ENCODE measurements around the gene CKS1B. TPM values are rescaled to one million over a fixed set of nuclear protein-coding genes. Genes with fewer than 3 reads are reported as not detected.

Gene CKS1B
- total and polyA plus RNA-seq, 8 donors = 4.7 to 73.3 (median 30.6) TPM

- TF ChIP-seq POLR2A (IDR thresholded peaks at IDR 0.05) = no peak
- TF ChIP-seq CTCF (IDR thresholded peaks at IDR 0.05) = no peak
- no peak for TF ChIP-seq POLR2AphosphoS5 (IDR thresholded peaks at IDR 0.05)
- TF ChIP-seq EP300 (IDR thresholded peaks at IDR 0.05) = no peak
- Histone ChIP-seq H3K4me1 (peaks cover 48 to 63% (median 58%) of the 10 kb centered on the region in 4 donors), H3K4me3 (no peak overlapping the region), H3K27me3 (no peaks in the 10 kb centered on the region), H3K9me3 (no peaks in the 10 kb centered on the region), H3K27ac (peak overlapping the region in 2 of 5 donors; percentile 60 to 64), H3K36me3 (peaks cover 25 to 44% (median 44%) of the 10 kb centered on the region in 4 donors)
- intact Hi-C loops (cut with DNase I; ENCODE audit: low total_unique reads) = no loop called here
- DNase-seq = no peak
- WGBS, 5 donors = 63 to 81% (median 71%) methylated on average over 11 to 15 of the region's 15 CpGs
These were observed 22.4 kb upstream of the CKS1B start for GRCh38 chr1:154951901-154952657.

GRCh38 chr1:154952664-154953063 lies 21.8 kb upstream of the CKS1B start:
- DNase-seq = peak in 1 of 2 donors; percentile 57
- intact Hi-C loops (cut with DNase I; ENCODE audit: low total_unique reads) = no loop called here
- Histone ChIP-seq H3K9me3 (no peaks in the 10 kb centered on the region), H3K4me3 (no peak overlapping the region), H3K4me1 (peaks cover 54 to 69% (median 63%) of the 10 kb centered on the region in 4 donors), H3K27me3 (no peaks in the 10 kb centered on the region), H3K27ac (peak overlapping the region in 2 of 5 donors; percentile 60 to 64), H3K36me3 (peaks cover 21 to 39% (median 38%) of the 10 kb centered on the region in 4 donors)
- TF ChIP-seq POLR2AphosphoS5 (IDR thresholded peaks at IDR 0.05) (peak in 1 of 3 donors; percentile 15), EP300 (IDR thresholded peaks at IDR 0.05) (no peak), POLR2A (IDR thresholded peaks at IDR 0.05) (no peak)
- WGBS, 5 donors = 72 to 86% (median 76%) methylated on average over 6 of the region's 6 CpGs

GRCh38 chr1:154953611-154954038 lies 20.9 kb upstream of the CKS1B start:
- H3K4me1 ChIP-seq = peaks cover 54 to 79% (median 67%) of the 10 kb centered on the region in 4 donors
- no peak for TF ChIP-seq POLR2A (IDR thresholded peaks at IDR 0.05)
- no peak for TF ChIP-seq EP300 (IDR thresholded peaks at IDR 0.05)
- TF ChIP-seq POLR2AphosphoS5 (IDR thresholded peaks at IDR 0.05) = no peak
- TF ChIP-seq CTCF (IDR thresholded peaks at IDR 0.05) = no peak
- no peak for DNase-seq
- H3K4me3 ChIP-seq = no peak overlapping the region
- no peaks in the 10 kb centered on the region for H3K27me3 ChIP-seq
- peaks cover 14 to 38% (median 36%) of the 10 kb centered on the region in 4 donors for H3K36me3 ChIP-seq
- intact Hi-C loops (cut with DNase I; ENCODE audit: low total_unique reads) = no loop called here
- WGBS, 5 donors = 44 to 60% (median 51%) methylated on average over 1 to 2 of the region's 2 CpGs
- peak overlapping the region in 3 of 5 donors; percentile 32 to 64 (median 43) for H3K27ac ChIP-seq
- H3K9me3 ChIP-seq = no peaks in the 10 kb centered on the region

- Histone ChIP-seq H3K27me3 (no peaks in the 10 kb centered on the region), H3K9me3 (no peaks in the 10 kb centered on the region), H3K36me3 (peaks cover 24 to 40% (median 38%) of the 10 kb centered on the region in 4 donors), H3K27ac (peak overlapping the region in 3 of 5 donors; percentile 83 to 85 (median 85)), H3K4me3 (peak overlapping the region in 3 of 4 donors; percentile 58 to 61 (median 60)), H3K4me1 (peaks cover 54 to 88% (median 73%) of the 10 kb centered on the region in 4 donors)
- WGBS, 5 donors = 62 to 84% (median 75%) methylated on average over 3 of the region's 3 CpGs
- no peak for TF ChIP-seq EP300 (IDR thresholded peaks at IDR 0.05)
- TF ChIP-seq POLR2AphosphoS5 (IDR thresholded peaks at IDR 0.05) = no peak
- intact Hi-C loops (cut with DNase I; ENCODE audit: low total_unique reads) = no loop called here
- DNase-seq = peak in 1 of 2 donors; percentile 4
These were observed 19.9 kb upstream of the CKS1B start for GRCh38 chr1:154954541-154954940.

- DNase-seq = peak; percentile 63 to 93
- Histone ChIP-seq H3K36me3 (peaks cover 19 to 38% (median 36%) of the 10 kb centered on the region in 4 donors), H3K4me3 (peak overlapping the region; percentile 57 to 61 (median 59)), H3K9me3 (no peaks in the 10 kb centered on the region), H3K27ac (peak overlapping the region; percentile 81 to 86 (median 85)), H3K4me1 (peaks cover 55 to 94% (median 79%) of the 10 kb centered on the region in 4 donors), H3K27me3 (no peaks in the 10 kb centered on the region)
- WGBS, 5 donors = 0 to 12% (median 6%) methylated on average over 3 to 4 of the region's 4 CpGs
- TF ChIP-seq EP300 (IDR thresholded peaks at IDR 0.05) = no peak
- TF ChIP-seq POLR2AphosphoS5 (IDR thresholded peaks at IDR 0.05) = peak in 2 of 3 donors; percentile 5 to 18
- TF ChIP-seq CTCF (IDR thresholded peaks at IDR 0.05) = no peak
- intact Hi-C loops (cut with DNase I; ENCODE audit: low total_unique reads) = no loop called here
These were observed 19.3 kb upstream of the CKS1B start for GRCh38 chr1:154955039-154955717.
